IPS-11a (cell line): ENCODE results near the gene ERBB4.

Source experiments
- H3K4me3 ChIP-seq: one replicate; pipeline ENCODE4 v1.5.1; 2013; ENCODE audit warnings: low read depth, low read length, control low read depth

ERBB4 gene

DNA sequence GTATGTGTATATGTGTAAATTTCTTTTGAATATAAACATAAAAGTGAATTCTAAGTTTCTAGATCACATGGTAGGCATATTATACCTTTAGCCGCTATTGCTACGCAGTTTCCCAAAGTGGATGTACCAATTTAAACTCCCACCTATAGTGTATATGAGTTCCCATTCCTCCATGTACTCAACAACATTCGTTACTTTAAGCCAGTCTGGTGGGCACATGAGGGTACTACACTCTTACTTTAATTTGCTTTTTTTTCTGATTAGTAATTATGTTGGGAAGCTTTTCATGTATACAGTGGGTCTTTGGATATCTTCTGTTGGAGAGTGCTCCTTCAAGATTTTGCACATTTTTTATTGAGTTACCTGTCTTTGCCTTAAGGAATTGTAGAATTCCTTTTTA is 683.8 kb downstream of the ERBB4 start:
- no peak overlapping the region for H3K4me3 ChIP-seq

GRCh38 chr2:211846714-211847113 is 691.9 kb downstream of the ERBB4 start:
- H3K4me3 ChIP-seq, result no peak overlapping the region

DNA sequence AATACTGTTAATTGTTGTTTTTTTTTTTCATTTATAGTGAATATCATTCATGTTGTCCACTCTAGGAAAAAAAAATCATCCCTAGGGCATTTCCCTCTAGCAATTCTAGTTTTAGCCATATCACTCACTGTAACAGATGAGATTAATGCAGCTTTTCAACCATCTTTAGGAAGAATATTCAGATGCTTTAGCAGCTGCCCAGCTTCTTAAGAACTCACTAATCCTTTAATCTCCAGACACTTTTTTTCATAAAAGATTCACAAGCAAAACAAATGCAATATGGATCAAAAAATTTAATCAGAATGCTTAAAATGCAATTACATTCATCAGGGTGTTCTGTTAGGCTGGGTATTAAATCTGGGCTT is 692.6 kb downstream of the ERBB4 start:
- no peak overlapping the region for H3K4me3 ChIP-seq

- H3K4me3 ChIP-seq, result no peak overlapping the region
These were observed 693.1 kb downstream of the ERBB4 start for GRCh38 chr2:211845338-211846035.

GRCh38 chr2:211837706-211838105 is 700.9 kb downstream of the ERBB4 start:
- H3K4me3 ChIP-seq, result no peak overlapping the region

DNA sequence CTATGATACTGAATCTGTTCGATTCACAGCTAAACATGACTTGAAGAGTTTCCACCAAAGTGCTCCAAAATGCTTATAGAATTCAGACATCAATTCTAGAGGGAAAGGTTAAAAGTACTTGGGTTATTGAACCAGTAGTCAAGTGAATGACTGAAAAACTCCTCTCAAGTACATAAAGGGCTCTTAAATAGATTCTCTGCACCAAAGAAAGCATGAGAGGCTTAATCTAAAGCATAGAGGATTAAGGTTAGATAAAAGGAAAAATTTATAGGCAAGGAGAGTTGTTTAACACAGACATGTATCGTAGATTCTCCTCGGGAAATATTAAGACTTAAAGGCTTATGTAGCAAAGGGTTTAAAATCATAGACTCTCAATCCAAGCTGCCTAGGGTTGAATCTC is 701.4 kb downstream of the ERBB4 start:
- no peak overlapping the region for H3K4me3 ChIP-seq

DNA sequence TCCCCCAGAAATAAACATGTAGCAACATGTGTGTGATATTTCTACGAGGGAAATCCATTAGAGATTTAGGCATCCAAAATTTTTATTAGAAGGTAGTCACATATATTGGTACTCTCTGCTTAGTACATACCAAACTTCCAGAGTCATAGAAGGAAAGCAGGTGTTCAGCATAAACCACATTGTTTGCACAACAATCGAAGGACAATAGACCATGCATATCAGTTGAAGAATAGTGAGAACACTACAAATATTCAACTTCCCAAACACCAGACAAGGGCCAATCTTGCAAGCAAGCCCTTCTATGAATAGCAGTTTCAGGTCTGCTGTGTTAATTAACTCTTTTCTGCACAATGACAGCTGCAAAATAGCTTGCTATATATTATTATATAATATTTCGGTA is 702.2 kb downstream of the ERBB4 start:
- no peak overlapping the region for H3K4me3 ChIP-seq

- H3K4me3 ChIP-seq, result no peak overlapping the region
These were observed 702.9 kb downstream of the ERBB4 start for GRCh38 chr2:211835695-211836094.

DNA sequence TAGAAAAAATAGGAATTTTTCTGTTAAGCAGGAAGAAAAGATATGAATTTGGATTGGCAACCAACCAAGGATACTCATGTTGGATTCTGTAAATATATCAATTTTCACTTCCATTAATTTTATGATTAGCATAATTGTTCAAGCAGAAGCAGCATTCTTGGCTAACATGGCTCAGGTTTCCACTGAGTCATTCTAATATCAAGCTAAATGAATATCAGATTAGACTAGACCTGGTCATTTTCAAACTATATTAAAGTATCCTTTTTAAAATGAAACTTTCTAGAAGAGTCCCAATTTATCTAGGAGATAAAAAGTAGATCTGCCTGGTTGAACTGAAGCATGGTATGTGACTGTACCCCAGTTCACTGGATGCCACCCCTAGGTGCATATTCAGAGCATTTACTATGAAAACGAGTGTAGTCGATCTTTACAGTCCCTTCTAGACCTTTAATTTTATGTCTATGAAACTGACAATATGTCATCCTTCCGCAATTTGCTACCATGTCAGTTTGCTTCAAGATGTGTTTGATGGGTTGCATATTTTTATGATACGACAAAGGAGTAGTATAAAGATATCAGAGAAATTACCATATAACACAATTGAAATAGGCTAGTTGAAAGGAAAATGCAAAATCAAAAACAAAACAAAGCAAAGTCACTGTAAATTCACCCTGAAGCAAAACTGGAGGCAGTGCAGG is 704.9 kb downstream of the ERBB4 start:
- H3K4me3 ChIP-seq, result no peak overlapping the region

DNA sequence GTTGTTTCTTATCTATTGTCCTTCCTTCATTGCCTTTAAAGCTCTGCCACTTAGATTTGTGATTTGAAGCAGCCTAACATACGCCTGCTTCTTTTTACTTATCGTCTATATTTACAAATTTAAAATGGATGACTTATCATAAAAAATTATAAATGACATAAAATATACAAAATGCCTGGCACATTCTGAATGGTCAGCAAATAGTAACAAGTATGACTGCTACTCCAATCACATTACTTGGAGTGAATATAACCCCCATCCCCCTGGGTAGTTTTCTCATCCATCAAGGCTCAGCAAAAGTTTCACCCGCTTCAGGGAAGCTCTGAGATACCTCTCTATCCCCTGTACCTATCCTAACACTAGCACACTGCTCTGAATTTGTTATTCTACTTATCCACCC is 708.9 kb downstream of the ERBB4 start:
- H3K4me3 ChIP-seq, result no peak overlapping the region

GRCh38 chr2:211823886-211824479 is 714.6 kb downstream of the ERBB4 start:
- no peak overlapping the region for H3K4me3 ChIP-seq

- H3K4me3 ChIP-seq, result no peak overlapping the region
These were observed 715.8 kb downstream of the ERBB4 start for GRCh38 chr2:211822686-211823335.

GRCh38 chr2:211816754-211817153 is 721.8 kb downstream of the ERBB4 start:
- H3K4me3 ChIP-seq, result no peak overlapping the region

DNA sequence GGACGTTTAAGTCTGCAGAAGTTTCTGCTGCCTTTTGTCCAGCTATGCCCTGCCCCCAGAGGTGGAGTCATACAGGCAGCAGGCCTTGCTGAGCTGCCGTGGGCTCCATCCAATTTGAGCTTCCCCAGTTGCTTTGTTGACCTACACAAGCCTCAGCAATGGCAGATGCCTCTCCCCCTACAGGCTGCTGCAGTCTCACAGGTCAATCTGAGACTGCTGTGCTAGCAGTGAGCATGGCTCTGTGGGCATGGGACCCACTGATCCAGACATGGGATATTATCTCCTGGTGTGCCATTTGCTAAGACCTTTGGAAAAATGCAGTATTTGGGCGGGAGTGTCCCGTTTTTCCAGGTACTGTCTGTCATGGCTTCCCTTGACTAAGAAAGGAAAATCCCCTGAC is 726.0 kb downstream of the ERBB4 start:
- H3K4me3 ChIP-seq, result no peak overlapping the region

DNA sequence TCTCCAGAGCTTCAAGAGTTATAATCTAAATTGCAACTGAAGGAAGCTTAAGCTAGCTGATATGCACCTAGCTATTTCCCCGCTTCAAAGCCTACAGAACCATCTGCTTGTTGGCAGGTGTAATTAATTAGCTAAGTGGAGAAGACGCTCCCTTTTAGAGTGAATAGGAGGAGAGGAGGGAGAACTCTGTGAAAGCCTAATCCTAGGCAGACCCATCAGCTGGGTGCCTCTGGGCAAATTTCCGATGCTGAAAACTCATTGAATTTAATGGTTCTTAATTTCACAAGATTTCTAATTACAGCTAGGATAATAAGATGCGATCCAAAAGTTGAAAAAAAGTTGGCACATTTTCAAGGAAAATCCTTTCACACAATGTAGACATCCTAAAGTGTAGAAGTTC is 735.9 kb downstream of the ERBB4 start:
- H3K4me3 ChIP-seq, result no peak overlapping the region

DNA sequence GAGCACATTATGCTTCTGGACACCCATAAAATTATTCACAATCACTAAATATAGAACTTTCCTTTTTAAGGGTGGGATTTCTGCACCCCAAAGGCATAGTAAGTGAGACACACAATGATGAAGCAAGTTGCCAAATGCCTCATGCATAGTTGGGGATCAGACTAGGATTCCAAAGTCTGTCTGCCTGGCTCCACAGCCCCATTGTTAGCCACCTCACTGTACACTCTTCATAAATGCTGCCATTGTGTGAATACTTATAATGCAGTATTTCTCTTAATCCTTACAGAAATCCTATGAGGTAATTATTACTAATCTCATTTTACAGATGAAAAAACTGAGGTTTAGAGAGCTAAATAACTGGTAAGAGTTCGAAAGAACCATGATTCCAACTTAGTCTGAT is 738.6 kb downstream of the ERBB4 start:
- no peak overlapping the region for H3K4me3 ChIP-seq

- no peak overlapping the region for H3K4me3 ChIP-seq
These were observed 739.7 kb downstream of the ERBB4 start for GRCh38 chr2:211798868-211799267.

DNA sequence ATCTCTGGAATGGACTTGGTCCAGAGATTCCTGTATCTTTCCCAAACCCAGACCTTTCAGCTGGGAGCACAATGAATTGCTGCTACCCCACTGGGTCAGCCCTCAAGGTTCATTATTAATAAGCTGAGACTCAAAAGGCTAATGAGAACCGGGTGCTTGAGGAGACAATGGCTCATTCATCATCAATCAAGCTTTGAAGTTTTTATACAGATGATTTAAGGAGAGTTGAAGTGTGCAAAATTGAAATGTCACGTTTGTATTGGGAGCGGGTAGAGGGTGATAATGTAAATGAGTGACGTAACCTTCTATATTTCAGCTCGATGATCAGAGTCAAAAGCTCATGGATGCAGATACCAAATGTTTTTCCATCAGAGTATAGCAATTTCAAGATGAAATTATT is 744.9 kb downstream of the ERBB4 start:
- no peak overlapping the region for H3K4me3 ChIP-seq

- no peak overlapping the region for H3K4me3 ChIP-seq
These were observed 748.6 kb downstream of the ERBB4 start for GRCh38 chr2:211789982-211790381.

DNA sequence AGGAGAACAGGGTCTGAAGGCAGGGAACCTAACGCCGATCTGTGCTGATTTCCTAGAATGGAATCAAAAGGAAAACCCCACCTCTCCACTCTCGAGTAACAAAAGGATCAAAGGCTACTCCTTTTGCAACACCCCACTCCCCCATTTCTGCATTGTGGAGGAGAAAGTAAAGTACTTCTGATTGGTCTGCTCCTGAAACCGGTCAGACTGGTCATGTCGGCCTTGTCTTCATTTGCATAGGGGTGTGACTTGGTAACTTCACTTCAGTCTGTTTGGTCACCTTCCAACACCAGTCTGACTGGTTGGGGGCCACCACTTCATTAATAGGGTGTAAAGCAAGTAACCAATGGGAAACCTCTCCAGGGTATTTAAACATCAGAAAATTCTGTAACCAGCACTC is 771.9 kb downstream of the ERBB4 start:
- H3K4me3 ChIP-seq, result no peak overlapping the region

DNA sequence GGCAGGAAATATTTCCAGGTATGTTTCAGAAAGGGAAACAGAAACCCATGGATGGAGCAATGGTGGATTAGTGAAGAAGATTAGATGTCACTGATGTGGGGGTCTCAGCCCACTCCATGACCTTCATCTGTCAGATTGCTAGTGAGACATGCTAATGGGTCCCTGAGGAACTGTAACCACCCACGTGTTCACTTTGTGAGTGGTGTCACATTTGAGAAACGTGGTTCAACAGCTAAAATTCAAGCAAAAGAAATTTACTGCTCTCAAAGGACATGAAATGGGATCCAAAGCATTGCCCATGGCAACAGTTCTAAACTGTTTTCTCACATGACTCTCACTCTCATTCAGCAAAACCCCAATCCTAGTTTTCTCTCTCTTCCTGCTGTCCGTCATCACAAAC is 776.1 kb downstream of the ERBB4 start:
- no peak overlapping the region for H3K4me3 ChIP-seq

- no peak overlapping the region for H3K4me3 ChIP-seq
These were observed 778.5 kb downstream of the ERBB4 start for GRCh38 chr2:211760103-211760502.
